Activated T-cell treated with anti-CD3 and anti-CD28 coated beads for 1 hour (primary cell): ENCODE data around the gene MAST1.
"Not testable (repeated sequence)": the region's sequence is repeated elsewhere in the genome, so short reads cannot be mapped to it uniquely, and the experiment has no call there.

Experiments
- DNase-seq: peaks from one replicate; pipeline ENCODE4 v3.0.0-alpha.2; 2020; ENCODE audit warnings: low read depth

MAST1 gene

GRCh38 chr19:12840091-12841079 is 2.1 kb downstream of the MAST1 start:
- no peak for DNase-seq

- DNase-seq: no peak
Observed at GRCh38 chr19:12841094-12841493, 2.8 kb downstream of the MAST1 start.

- no peak for DNase-seq
Observed at GRCh38 chr19:12842511-12842910, 4.2 kb downstream of the MAST1 start.

- DNase-seq: no peak
Observed at GRCh38 chr19:12843328-12843727, 5.0 kb downstream of the MAST1 start.

GRCh38 chr19:12843999-12844732 is 5.9 kb downstream of the MAST1 start:
- DNase-seq: no peak

- DNase-seq: not testable (repeated sequence)
Observed at GRCh38 chr19:12846613-12847012, 8.3 kb downstream of the MAST1 start.

- peak; percentile 79 for DNase-seq
Observed at GRCh38 chr19:12847159-12848139, 9.1 kb downstream of the MAST1 start.

GRCh38 chr19:12856653-12857052 is 18.3 kb downstream of the MAST1 start:
- DNase-seq: no peak

GRCh38 chr19:12858041-12858928 is 20.0 kb downstream of the MAST1 start:
- no peak for DNase-seq

- no peak for DNase-seq
Observed at GRCh38 chr19:12859546-12859945, 21.2 kb downstream of the MAST1 start.

- DNase-seq: no peak
Observed at GRCh38 chr19:12864143-12864542, 25.8 kb downstream of the MAST1 start.

GRCh38 chr19:12864721-12865715 is 26.7 kb downstream of the MAST1 start:
- DNase-seq: no peak

GRCh38 chr19:12865746-12866415 is 27.6 kb downstream of the MAST1 start:
- no peak for DNase-seq

- no peak for DNase-seq
Observed at GRCh38 chr19:12866416-12867119, 28.3 kb downstream of the MAST1 start.

GRCh38 chr19:12867120-12868099 is 29.1 kb downstream of the MAST1 start:
- DNase-seq: peak; percentile 65

- DNase-seq: no peak
Observed at GRCh38 chr19:12868540-12869112, 30.3 kb downstream of the MAST1 start.

GRCh38 chr19:12871681-12872080 is 33.4 kb downstream of the MAST1 start:
- DNase-seq: no peak
